GM18505 (cell line): Measurements from ENCODE around the gene SORBS1.

Source experiments
- ATAC-seq: cut with Tn5 transposase; IDR thresholded peaks from one replicate; pipeline ENCODE4 v1.9.1; 2021; ENCODE audit not compliant: unreplicated experiment
- POLR2A ChIP-seq: IDR thresholded peaks from 4 replicates; pipeline ENCODE4 v1.6.1; 2011; ENCODE audit warnings: borderline replicate concordance; ENCODE audit not compliant: insufficient read depth, insufficient read length; ENCODE audit errors: extremely low read depth

SORBS1 gene

DNA sequence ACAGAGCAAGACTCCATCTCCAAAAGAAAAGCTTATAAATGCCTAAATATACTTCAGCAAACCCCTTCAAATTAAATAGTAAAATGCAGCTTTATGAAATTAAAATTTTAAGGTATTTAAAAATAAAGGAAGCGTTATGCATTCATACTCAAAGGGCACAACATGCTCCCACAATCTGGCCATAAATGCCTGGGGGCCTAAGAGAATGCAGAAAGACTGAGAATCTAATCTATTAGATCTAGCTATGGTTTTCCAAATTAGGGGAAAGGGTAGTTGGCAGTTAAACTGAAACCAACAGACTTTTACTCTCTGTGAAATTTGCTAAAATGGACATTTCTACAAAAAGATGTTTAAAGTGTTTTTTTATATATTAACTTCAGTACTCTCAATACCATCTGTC, 40.6 kb downstream of the SORBS1 start:
- no peak for TF ChIP-seq POLR2A
- no peak for ATAC-seq

DNA sequence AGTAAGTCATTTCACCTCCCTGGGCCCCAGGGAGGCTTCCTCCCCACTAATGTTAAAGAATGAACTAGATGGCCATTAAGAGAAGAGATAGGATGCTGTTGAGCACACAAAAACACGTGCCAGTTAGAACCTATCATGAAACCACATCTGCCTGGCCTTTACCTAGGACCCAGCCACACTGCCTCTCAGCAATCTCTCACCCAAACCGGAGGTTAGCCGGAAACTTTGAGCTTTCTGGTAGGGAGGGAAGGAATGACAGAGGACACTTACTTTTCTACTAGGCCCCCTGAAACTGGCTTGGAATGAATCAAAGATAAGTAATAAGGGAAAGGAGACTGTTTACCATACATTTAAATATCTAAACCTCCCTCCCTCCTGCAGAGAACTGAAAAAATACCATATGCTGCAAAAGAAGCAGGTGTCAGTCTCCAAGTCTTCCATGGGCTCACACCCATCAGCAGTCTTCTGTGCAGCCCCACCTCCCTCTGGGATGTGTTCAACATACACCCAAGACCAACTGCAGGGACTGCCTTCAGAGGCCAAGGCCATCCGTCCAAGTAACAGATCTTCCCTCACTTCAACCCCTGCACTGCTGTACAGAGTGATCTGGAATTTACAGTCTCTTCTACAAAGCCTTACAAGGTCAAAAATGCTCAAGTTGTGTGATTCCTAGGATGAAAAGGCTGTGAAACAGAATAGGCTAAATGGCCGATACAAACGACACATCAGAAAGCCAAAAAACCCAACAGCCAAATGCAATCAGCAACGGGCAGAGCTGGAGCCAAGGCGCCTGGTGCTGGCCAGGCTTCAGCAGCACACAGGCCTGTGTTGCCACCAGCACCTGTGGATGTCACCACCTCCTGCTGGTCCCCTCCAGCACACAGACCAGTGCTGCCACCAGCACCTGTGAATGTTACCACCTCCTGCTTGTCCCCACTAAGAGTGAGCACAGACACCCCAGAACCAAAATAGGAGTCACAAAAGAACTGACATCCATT, 42.4 kb downstream of the SORBS1 start:
- no peak for TF ChIP-seq POLR2A
- ATAC-seq = no peak

DNA sequence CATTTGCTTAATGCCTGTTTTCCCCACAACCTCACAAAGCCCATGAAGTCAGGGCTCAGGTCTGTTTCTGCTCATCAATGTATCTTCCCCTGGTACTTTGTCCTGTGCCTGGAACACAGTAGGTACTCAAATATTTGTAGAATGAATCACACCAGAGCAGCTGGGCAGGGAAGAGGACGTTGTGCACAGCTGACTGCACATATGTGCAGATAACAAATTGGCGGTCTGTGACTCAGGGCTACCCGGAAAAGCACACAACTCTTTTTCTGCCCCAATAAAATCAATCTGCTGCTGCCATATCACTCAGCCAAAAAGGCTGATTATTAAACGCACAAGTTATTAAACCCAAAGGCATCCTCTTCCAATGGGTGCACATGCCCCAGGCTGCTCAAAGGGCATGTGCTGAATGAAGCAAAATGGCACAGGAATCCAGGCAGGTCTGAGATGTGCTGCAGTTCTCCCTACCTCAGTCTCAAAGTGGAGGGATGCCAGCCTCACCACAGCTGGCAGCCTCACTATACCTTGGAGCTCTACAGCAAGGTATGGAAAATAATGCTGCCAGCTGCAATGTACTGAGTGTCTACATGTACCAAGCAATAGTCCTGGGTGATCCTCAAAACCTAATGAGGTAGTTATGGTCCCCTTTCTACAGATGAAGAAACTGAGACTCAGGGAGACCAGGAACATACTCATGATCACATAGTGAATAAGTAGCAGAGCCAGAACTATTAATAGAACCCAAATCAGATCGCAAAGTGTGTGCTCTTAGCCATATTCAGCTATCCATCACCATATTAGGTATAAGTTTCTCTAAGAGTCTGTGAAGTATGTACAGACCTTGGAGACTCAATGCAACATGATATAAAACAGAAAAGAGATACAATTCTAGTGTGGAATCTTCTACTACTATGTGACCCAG, 43.4 kb downstream of the SORBS1 start:
- no peak for ATAC-seq
- no peak for TF ChIP-seq POLR2A

DNA sequence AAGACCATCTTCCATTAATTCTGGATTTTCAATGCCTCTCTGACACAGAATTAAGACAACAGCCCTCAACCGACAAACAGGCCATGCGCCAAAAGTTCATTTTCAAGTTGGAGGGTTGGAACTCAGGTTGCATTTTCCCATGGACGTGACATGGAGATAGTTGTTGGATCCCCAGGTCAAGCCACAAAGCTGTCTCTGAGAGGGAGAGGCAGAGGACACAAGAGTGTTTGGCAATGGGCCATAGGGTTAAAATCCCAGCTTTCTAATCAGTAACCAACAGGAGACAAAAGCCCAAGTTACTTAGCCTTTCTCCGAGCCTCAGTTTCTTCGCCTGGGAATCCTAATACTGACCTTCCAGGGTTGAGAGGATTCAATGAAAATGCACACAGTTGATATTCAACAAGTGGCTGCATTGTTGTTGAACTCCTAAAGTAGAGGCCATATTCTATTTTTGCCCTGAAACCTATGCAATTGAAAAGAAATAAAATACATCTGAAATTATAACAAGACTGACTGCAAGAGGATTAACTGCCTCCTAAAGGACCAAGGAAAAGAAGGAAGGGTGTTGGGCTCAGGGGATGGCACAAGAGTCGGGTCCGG, 44.3 kb downstream of the SORBS1 start:
- no peak for ATAC-seq
- TF ChIP-seq POLR2A = no peak

DNA sequence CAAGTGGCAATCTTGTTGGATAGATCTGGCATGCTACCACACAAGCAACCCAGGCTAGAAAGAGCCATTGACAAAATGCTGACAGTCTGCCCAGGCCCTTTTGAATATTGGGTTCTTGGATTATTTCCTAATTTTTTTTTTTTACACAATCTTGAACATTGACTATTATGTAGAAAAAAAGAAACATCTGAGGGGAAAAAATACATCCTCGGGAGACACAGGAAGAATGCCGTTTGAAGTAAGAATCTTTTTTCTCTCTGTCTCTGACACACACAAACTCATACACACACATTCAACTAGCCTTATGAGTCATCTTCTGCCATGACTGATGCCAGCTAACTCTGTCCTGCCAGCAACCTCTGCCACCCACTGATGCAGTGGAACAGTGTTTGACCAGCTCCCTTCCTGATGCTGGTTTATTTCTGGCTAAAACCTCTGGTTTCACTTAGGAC, 47.2 kb downstream of the SORBS1 start:
- ATAC-seq = no peak
- TF ChIP-seq POLR2A = no peak

DNA sequence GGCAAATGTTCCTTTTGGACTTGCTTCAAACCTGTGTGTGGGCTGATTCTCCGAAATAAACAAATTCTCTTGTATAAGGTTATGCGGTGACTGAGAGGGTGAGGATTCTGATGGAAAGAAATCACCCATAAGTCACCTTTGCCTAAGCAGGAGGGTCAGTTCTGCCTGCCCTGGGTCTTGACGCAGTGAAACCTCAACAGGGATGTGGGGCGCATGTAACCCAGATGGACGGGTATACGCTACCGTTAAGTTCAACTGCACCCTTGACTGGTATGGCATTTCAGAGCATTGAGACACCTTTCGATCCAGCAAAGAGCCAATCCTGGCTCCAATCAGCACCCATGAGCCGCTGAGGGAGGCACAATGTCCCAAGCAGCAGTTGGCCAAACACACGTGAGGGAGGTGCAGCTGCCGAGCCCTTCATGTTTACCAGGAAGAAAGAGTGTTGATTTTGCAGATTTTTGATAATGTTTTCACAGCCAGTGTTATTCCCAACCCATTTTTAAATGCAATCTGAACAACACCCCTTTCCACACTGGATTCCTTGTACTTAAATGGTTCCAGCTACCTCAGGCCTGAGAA, 48.1 kb downstream of the SORBS1 start:
- ATAC-seq = no peak
- no peak for TF ChIP-seq POLR2A

DNA sequence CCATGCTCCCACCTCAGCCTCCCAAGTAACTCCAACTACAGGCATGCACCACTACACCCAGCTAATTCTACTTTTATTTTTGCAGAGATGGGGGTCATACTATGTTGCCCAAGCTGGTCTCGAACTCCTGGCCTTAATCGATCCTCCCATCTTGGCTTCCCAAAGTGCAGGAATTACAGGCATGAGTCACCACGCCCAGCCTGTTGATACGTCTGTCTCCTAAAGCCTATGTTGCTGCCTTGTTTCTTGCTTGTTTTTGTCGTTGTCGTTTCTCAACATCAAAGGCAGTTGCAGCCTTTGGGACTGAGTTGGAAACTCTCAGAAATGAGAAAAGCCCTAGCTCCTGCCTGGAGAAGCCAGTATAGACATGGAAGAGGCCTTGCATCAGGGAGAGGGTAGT, 49.9 kb downstream of the SORBS1 start:
- no peak for ATAC-seq
- TF ChIP-seq POLR2A = no peak

DNA sequence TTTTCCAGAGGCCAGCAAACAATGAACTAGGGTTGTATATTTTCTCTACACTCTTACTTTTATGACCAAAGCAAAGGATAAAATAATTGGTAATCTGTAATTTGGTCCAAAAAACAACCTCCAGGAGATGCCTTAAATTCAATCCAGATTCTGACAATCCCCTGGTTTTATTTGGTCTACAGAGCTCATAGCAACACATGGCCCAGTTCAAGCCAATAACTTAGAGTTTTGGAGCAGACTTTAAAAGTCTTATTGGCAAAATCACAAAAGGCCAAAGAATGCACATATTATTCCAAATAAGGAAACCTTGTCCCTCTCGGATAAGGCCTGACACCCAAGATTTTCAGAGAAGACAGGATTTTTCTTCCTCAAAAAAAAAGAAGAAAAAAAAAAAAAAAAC, 51.9 kb downstream of the SORBS1 start:
- ATAC-seq = no peak
- no peak for TF ChIP-seq POLR2A

DNA sequence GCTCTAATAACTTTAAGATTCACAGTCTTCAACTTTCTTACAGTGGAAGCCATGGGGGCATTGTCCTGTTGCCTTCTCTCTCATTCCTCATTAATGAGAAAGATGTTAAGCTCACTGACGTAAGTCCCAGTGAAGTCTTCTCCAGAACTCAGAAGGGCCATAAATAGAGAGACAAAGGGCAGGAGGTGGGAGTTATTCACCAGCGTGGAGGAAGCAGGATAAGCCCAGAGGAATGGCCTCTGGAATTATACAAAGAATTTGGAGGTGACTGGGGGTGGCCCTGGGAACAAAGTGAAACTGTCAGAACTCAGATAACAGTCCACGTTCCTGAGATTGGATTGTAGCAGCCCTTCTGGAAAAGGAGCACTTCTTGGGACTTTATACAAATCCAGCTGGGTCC, 52.4 kb downstream of the SORBS1 start:
- no peak for TF ChIP-seq POLR2A
- ATAC-seq = no peak

DNA sequence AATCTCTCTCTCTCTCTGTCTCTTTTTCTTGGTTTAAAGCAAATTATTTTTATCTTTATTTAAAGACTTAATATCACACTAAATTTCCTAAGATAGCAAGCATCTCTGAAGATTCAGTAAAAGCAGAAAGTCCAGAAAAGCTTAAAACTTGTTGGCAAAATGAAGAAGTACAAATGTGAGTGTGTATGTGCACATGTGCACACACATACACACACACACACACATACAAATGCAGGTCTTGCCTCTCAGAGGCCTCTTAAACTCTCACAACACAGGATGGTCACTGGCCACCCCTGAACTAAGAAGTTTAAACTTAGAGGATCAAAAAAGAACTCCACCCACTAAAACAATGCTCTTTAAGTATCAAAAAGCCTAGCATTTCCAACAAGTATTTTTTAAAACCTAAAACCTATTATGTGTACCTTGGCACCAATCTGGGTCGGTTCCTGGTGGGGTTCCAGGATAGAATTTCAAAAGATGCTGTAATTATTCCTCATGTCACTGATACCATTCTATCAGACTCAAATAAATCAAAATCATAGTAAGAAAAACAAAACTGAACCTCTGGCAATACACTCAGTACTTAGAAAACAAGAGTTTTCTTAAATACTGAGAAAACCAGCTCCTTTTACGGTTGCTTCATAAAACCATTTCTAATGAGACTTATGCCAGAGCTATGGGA, 55.0 kb downstream of the SORBS1 start:
- ATAC-seq = no peak
- TF ChIP-seq POLR2A = no peak

DNA sequence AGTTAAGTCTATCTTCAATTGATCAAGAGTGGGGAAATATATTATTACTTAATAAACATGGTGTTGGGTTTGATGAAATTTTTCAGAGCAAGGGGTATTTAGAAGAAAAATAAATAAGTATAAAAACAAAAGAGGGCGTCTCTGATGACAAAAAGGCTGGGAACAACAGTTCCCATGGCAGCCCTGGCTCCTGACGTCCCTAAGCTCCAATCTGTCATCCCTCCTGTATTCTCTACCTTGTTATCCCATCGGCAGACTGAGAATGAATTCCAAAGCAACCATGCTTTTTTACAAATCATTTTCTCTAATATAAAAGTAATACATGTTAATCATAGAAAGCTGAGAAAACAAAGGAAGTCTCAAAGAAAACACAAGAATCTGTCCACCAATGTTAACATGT, 55.5 kb downstream of the SORBS1 start:
- TF ChIP-seq POLR2A = no peak
- ATAC-seq = no peak

DNA sequence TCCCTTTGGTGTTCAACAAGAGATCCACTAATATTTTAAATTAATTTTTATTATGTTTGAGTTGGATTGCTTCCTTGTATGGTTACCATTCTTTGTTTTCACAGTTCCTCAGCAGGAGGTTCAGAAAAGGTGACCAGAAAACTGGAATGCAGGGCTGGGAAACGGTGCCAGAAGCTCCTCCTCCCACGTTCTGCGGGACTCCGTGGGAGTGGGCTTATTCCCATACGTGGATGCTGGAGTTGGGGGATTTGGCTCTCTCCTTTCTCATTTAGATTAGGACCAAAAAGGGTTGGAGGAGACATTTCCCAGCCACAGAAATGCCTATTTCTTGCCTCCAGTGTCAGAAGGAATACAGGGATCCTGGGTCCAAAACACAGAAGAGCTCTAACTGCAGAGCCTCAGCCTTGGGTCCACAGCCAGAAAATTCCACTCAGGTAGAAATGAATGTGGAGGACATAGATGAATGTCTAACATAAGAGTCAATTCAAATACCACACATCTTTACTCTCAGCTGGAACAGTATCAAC, 56.0 kb downstream of the SORBS1 start:
- no peak for TF ChIP-seq POLR2A
- no peak for ATAC-seq
